Glutamatergic neuron (in vitro differentiated cells): ENCODE results near the gene LOC101059915.
"Not testable (repeated sequence)": the region's sequence is repeated elsewhere in the genome, so short reads cannot be mapped to it uniquely, and the experiment has no call there.

ENCODE experiments used
- DNase-seq: peaks from one replicate; pipeline ENCODE4 v3.0.0; 2022
- H3K27ac Mint-ChIP-seq: one replicate; pipeline ENCODE4 v1.8.0; 2020; ENCODE audit warnings: mild to moderate bottlenecking, mixed read lengths, inconsistent platforms; ENCODE audit not compliant: unreplicated experiment
- H3K27me3 Mint-ChIP-seq: one replicate; pipeline ENCODE4 v1.8.0; 2020; ENCODE audit warnings: mild to moderate bottlenecking, moderate library complexity, mixed read lengths, inconsistent platforms; ENCODE audit not compliant: unreplicated experiment
- H3K36me3 Mint-ChIP-seq: one replicate; pipeline ENCODE4 v1.8.0; 2020; ENCODE audit warnings: mild to moderate bottlenecking, mixed read lengths, inconsistent platforms; ENCODE audit not compliant: unreplicated experiment
- H3K4me1 Mint-ChIP-seq: one replicate; pipeline ENCODE4 v1.8.0; 2020; ENCODE audit warnings: mild to moderate bottlenecking, low read depth, mixed read lengths, inconsistent platforms; ENCODE audit not compliant: unreplicated experiment
- H3K4me3 Mint-ChIP-seq: one replicate; pipeline ENCODE4 v1.8.0; 2020; ENCODE audit warnings: mild to moderate bottlenecking, mixed read lengths, inconsistent platforms; ENCODE audit not compliant: unreplicated experiment
- H3K9me3 Mint-ChIP-seq: one replicate; pipeline ENCODE4 v1.8.0; 2020; ENCODE audit warnings: mild to moderate bottlenecking, moderate library complexity, mixed read lengths, inconsistent platforms; ENCODE audit not compliant: unreplicated experiment
- TF ChIP-seq, protein P1 (sequence below): fragments of 200-600 bp; sonication (generic); IDR thresholded peaks from one replicate; pipeline ENCODE4 v1.5.0; 2021; ENCODE audit not compliant: partially characterized antibody, unreplicated experiment

LOC101059915 gene

DNA sequence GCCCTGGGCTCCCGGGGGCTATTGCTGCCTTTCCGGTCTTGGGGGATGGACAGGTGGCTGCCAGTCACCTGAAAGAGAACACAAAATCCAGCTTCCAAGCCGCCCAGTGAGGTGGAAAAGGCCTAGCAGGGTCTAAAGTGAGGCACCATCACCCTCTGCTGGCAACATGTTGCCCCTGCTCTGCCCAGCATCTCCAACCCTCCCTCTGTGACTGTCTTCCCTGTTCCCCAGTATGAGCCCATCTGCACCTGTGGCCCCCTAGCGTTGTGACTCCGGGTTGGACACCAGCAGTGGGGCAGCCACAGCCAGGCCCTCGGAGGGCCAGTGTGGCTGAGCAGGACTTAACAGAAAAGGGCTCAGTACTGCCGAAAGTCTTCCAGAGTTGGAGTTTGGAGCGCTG is 3.1 kb upstream of the LOC101059915 start:
- not testable (repeated sequence) for H3K27ac Mint-ChIP-seq, H3K4me3 Mint-ChIP-seq, H3K36me3 Mint-ChIP-seq, H3K9me3 Mint-ChIP-seq, H3K27me3 Mint-ChIP-seq, DNase-seq, H3K4me1 Mint-ChIP-seq

DNA sequence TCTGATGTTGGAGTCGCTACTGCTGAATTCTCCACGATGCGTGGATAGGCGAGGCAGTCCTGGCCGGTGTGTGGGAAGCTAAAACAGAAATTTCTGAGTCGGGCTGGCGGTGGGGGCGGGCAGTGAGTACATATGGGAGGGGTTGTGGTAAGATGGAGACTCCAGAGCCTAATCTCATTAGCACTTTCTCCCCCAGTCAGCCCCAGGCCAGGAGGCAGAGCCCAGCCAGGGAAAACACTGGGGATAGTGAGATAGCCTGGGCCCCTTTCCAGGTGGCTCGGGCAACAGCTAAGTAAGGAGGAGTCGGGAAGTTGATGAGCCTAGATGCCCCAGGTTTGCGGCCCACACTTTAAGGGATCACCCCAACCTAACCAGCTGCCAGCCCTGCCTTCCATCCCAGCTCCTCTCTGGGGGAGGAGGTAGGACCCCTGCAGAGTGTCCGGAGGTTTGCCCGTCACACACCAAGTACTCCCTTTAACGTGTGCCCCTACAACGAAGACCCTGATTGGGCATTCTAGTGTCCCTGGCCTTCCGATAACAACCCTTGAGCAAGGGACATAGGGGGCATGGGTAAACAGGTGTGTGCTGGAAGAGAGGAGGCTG is 2.4 kb upstream of the LOC101059915 start:
- no peak overlapping the region for H3K27ac Mint-ChIP-seq
- no peaks in the 10 kb centered on the region for H3K27me3 Mint-ChIP-seq
- TF ChIP-seq, protein P1, sequence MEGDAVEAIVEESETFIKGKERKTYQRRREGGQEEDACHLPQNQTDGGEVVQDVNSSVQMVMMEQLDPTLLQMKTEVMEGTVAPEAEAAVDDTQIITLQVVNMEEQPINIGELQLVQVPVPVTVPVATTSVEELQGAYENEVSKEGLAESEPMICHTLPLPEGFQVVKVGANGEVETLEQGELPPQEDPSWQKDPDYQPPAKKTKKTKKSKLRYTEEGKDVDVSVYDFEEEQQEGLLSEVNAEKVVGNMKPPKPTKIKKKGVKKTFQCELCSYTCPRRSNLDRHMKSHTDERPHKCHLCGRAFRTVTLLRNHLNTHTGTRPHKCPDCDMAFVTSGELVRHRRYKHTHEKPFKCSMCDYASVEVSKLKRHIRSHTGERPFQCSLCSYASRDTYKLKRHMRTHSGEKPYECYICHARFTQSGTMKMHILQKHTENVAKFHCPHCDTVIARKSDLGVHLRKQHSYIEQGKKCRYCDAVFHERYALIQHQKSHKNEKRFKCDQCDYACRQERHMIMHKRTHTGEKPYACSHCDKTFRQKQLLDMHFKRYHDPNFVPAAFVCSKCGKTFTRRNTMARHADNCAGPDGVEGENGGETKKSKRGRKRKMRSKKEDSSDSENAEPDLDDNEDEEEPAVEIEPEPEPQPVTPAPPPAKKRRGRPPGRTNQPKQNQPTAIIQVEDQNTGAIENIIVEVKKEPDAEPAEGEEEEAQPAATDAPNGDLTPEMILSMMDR = no peak
- no peaks in the 10 kb centered on the region for H3K4me1 Mint-ChIP-seq
- no peaks in the 10 kb centered on the region for H3K9me3 Mint-ChIP-seq
- no peak overlapping the region for H3K4me3 Mint-ChIP-seq
- DNase-seq = no peak
- H3K36me3 Mint-ChIP-seq = no peaks in the 10 kb centered on the region

DNA sequence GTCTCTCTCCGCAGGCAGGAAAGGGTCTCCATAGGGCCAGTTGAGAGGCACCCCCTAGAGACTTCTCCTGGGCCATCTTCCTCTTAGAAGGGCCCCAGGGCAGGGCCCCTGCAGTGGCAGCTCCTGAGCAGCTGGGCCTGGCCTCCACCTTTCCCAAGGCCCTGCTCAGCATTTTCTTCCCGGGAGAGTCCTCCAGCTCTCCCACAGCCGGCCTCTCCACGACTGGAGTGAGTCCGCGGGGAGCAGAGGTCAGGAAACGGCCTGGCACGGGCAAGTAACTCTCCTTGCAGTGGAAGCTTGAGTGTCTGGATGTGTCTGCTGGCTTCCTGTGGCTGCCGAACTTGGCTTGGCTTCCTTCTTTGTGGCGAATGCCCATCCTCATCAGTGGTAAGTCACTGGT is 1.6 kb upstream of the LOC101059915 start:
- H3K9me3 Mint-ChIP-seq = no peaks in the 10 kb centered on the region
- TF ChIP-seq, protein P1 = no peak
- H3K27ac Mint-ChIP-seq = no peak overlapping the region
- H3K27me3 Mint-ChIP-seq = no peaks in the 10 kb centered on the region
- DNase-seq = no peak
- no peaks in the 10 kb centered on the region for H3K36me3 Mint-ChIP-seq
- no peak overlapping the region for H3K4me3 Mint-ChIP-seq
- no peaks in the 10 kb centered on the region for H3K4me1 Mint-ChIP-seq

DNA sequence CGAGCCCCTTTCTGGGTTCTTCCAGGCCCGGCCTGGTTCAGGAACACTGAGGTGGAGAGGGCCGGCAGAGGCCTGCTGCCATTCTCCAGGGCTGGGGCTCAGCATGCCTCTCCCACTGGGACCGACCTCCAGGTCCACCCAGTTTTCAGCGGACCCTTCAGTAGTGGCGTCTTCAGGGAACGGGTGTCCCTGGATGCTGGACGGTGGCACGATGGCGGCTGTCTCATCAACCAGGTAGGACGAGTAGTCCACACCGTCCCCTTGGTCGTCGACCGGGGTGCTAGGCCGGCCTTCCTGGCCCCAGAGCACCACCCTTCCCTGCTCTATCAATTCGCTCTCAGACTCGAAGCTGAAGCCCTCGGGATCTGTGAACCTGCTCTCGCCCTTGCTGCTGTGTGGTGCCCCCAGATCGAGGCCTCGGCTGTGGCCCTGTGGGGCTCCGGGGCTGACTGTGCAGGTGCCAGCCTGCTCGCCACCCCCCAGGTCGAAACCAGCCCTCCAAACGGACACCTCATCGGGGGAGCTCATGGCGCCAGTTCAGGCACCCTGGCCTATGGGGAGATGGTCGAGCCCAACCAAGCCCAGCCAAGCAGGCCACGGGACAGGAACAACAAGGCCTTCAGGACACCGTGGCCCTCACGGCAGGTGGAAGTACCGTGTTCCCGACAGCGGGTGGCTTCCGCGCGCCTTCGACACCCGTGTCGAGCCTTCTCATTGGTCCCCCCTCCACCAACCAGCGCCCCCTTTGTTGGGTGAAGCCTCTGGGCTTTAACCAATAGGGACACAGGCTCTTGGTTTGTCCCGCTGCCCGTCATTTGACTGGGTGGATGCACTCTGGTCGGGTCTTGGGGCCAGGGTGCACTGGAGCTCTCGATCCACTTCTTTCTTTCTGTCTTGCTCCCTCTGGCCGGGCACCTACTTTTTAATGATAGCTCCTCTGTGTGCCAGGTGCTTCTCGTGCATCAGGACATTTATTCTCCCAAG is 814 bp upstream of the LOC101059915 start:
- no peak for DNase-seq
- Mint-ChIP-seq H3K9me3 (no peaks in the 10 kb centered on the region), H3K4me1 (no peaks in the 10 kb centered on the region), H3K36me3 (no peaks in the 10 kb centered on the region), H3K27ac (no peak overlapping the region), H3K4me3 (no peak overlapping the region), H3K27me3 (no peaks in the 10 kb centered on the region)
- TF ChIP-seq, protein P1 = no peak

DNA sequence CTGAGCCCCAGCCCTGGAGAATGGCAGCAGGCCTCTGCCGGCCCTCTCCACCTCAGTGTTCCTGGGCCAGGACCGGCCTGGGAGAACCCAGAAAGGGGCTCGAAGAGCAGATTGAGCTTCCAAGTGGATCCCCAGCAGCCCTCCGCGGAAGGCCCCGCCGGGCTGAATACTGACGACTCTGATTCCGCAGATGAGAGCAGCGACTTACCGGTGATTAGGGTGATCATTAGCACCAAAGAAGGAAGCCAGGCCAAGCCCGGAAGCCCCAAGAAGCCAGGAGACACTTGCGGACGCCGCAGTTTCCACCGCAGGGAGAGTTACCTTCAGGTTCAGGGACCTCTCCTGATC is 876 bp downstream of the LOC101059915 start:
- peaks cover 4% of the 10 kb centered on the region for H3K4me1 Mint-ChIP-seq
- DNase-seq = no peak
- H3K36me3 Mint-ChIP-seq = no peaks in the 10 kb centered on the region
- no peak overlapping the region for H3K4me3 Mint-ChIP-seq
- no peaks in the 10 kb centered on the region for H3K27me3 Mint-ChIP-seq
- H3K9me3 Mint-ChIP-seq = peaks cover 2% of the 10 kb centered on the region
- no peak overlapping the region for H3K27ac Mint-ChIP-seq
- TF ChIP-seq, protein P1 = no peak
